Hepatocyte (in vitro differentiated cells): ENCODE data around the gene ETV6. TPM values are rescaled to one million over a fixed set of nuclear protein-coding genes. Genes with fewer than 3 reads are reported as not detected.
A peak's percentile ranks its signal among the peaks of the same experiment; 100 is the strongest.

Experiments used
- DNase-seq: peaks from one replicate; pipeline ENCODE4 v3.0.0-alpha.2; 2016; ENCODE audit warnings: low spot score
- H2AFZ ChIP-seq: fragments of 200-600 bp; sonication (generic); 2 replicates; pipeline ENCODE4 v1.6.0; 2016; ENCODE audit warnings: antibody characterized with exemption, mild to moderate bottlenecking
- H3K27ac ChIP-seq: fragments of 200-600 bp; sonication (generic); 2 replicates; pipeline ENCODE4 v1.5.1; 2016; ENCODE audit warnings: mild to moderate bottlenecking
- H3K27me3 ChIP-seq: fragments of 200-600 bp; sonication (generic); 2 replicates; pipeline ENCODE4 v1.6.1; 2016
- H3K36me3 ChIP-seq: fragments of 200-600 bp; sonication (generic); replicated peaks from 2 replicates; pipeline ENCODE4 v1.5.1; 2016; ENCODE audit warnings: low read depth; ENCODE audit not compliant: insufficient read depth
- H3K4me1 ChIP-seq: fragments of 200-600 bp; sonication (generic); 2 replicates; pipeline ENCODE4 v1.5.1; 2016; ENCODE audit warnings: mild to moderate bottlenecking, moderate library complexity; ENCODE audit not compliant: insufficient read depth
- H3K4me2 ChIP-seq: fragments of 200-600 bp; sonication (generic); 2 replicates; pipeline ENCODE4 v1.6.0; 2016
- H3K4me3 ChIP-seq: fragments of 200-600 bp; sonication (generic); 2 replicates; pipeline ENCODE4 v1.5.1; 2016; ENCODE audit warnings: mild to moderate bottlenecking
- H3K79me2 ChIP-seq: fragments of 200-600 bp; sonication (generic); 2 replicates; pipeline ENCODE4 v1.6.0; 2017; ENCODE audit warnings: mild to moderate bottlenecking
- H3K9me2 ChIP-seq: fragments of 200-600 bp; sonication (generic); replicated peaks from 2 replicates; pipeline ENCODE4 v1.6.0; 2017; ENCODE audit warnings: mild to moderate bottlenecking; ENCODE audit not compliant: insufficient read depth
- H3K9me3 ChIP-seq: fragments of 200-600 bp; sonication (generic); 2 replicates; pipeline ENCODE4 v1.5.1; 2016; ENCODE audit warnings: low read depth, mild to moderate bottlenecking
- H4K20me1 ChIP-seq: fragments of 200-600 bp; sonication (generic); 2 replicates; pipeline ENCODE4 v1.6.0; 2016; ENCODE audit warnings: mild to moderate bottlenecking; ENCODE audit not compliant: insufficient read depth, poor library complexity, severe bottlenecking
- EZH2 ChIP-seq: fragments of 200-600 bp; sonication (generic); IDR thresholded peaks from 2 replicates; pipeline ENCODE4 v1.6.1; 2016; ENCODE audit warnings: antibody characterized with exemption, mild to moderate bottlenecking, borderline replicate concordance
- EZH2phosphoT487 ChIP-seq: fragments of 200-600 bp; sonication (generic); IDR thresholded peaks from one replicate; pipeline ENCODE4 v1.6.1; 2018; ENCODE audit warnings: antibody characterized with exemption, mild to moderate bottlenecking, low read depth, moderate library complexity; ENCODE audit not compliant: unreplicated experiment, severe bottlenecking
- WGBS: methylation state at CpG from one replicate; pipeline ENCODE4 v1.1.6; 2016; ENCODE audit warnings: low lambda C conversion rate; ENCODE audit errors: missing lambda C conversion rate; 5-methylcytosine and 5-hydroxymethylcytosine counted together
- polyA plus RNA-seq: library from polyadenylated mRNA; unstranded; fragments of >200 nt; fragmentation: Nextera tagmentation; extraction: Ambion mirVana; gene quantifications from 2 replicates; pipeline ENCODE4 v1.2.1, GENCODE V29; 2016
- total RNA-seq: library from RNA; depleted of rRNA; stranded (reverse); fragments of >200 nt; gene quantifications from 2 replicates; pipeline ENCODE4 v1.2.3, GENCODE V29; 2014
- TF ChIP-seq, protein P1 (sequence below): fragments of 200-600 bp; sonication (generic); IDR thresholded peaks from 2 replicates; pipeline ENCODE4 v1.5.1; 2016; ENCODE audit warnings: antibody characterized with exemption, mild to moderate bottlenecking; ENCODE audit not compliant: poor library complexity

ETV6 gene
- total and polyA plus RNA-seq, 2 experiments from 2014 or later: 8.0 to 9.7 TPM

DNA sequence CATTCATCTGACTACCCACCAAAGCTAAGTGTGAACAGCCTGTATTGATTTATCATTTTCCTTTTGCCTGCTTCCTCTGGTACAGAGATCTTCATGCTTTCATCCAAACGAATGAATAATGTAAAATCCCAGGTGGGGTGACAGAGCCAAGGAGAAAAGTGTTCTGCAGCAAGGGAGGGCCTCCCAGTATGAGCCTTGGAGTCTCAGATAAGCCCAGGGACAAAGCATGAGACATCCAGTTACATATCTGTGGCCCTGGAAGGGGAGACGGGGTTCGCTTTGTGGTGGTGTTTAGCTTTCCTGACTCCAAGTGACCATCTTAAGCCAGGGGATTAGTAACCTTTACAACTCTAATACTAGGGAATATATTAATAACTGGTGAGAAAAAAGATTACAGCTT is 177.1 kb downstream of the ETV6 start:
- H3K9me3 ChIP-seq: no peaks in the 10 kb centered on the region
- no peaks in the 10 kb centered on the region for H3K27me3 ChIP-seq
- H3K4me1 ChIP-seq: peaks cover 22% of the 10 kb centered on the region
- peak overlapping the region; percentile 65 for H3K27ac ChIP-seq
- TF ChIP-seq EZH2 (no peak), EZH2phosphoT487 (no peak)
- TF ChIP-seq, protein P1, sequence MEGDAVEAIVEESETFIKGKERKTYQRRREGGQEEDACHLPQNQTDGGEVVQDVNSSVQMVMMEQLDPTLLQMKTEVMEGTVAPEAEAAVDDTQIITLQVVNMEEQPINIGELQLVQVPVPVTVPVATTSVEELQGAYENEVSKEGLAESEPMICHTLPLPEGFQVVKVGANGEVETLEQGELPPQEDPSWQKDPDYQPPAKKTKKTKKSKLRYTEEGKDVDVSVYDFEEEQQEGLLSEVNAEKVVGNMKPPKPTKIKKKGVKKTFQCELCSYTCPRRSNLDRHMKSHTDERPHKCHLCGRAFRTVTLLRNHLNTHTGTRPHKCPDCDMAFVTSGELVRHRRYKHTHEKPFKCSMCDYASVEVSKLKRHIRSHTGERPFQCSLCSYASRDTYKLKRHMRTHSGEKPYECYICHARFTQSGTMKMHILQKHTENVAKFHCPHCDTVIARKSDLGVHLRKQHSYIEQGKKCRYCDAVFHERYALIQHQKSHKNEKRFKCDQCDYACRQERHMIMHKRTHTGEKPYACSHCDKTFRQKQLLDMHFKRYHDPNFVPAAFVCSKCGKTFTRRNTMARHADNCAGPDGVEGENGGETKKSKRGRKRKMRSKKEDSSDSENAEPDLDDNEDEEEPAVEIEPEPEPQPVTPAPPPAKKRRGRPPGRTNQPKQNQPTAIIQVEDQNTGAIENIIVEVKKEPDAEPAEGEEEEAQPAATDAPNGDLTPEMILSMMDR: no peak
- no peaks in the 10 kb centered on the region for H3K36me3 ChIP-seq
- WGBS: 60% methylated on average over 3 of the region's 3 CpGs
- no peaks in the 10 kb centered on the region for H3K79me2 ChIP-seq
- peak overlapping the region; percentile 57 for H3K4me2 ChIP-seq
- no peak overlapping the region for H2AFZ ChIP-seq
- no peak overlapping the region for H3K4me3 ChIP-seq
- no peaks in the 10 kb centered on the region for H4K20me1 ChIP-seq
- H3K9me2 ChIP-seq: no peaks in the 10 kb centered on the region
- DNase-seq: no peak

DNA sequence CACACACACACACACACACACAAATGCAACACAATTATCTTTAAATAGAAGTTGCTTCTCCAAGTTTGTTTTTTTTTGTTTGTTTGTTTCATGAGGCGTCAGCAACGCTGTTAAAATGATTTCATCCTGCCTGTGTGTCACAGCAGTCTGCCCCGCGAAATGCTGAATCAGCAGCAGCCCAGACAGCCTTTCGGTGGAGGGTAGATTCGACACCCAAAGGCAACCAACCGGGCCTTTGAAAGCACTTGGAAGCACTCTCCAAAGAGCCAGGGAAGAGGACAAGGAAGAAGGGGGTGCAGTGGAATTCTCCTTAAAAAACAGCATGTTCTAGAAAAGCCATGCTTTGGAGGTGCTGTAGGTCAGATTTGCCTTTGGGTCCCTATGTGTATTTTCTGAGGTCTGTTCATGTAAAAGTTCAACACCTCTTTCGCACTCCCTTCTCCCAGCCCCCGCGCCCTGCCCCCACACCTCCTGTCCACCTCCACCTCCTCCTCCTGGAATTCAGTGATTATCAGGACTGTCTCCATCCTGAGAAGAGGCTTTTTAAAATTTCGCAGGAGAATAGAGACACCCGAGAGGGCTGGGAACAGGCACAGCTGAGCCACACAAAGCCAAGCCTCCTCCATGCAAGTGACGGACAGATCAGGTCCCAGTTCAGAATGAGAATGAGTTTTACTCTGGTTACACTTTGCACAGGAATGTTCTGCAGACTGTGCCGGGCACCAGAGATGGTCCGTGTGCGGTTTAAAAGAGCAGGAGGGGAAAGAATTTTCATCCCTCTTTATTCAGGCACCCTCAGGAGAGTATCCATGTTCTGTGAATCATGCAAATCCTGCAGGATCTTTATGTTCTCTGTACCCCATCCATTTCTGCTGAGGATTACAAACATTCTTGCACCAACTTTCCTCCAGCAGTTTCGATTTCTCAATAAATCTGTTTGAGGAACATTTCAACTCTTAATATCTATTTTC is 177.9 kb downstream of the ETV6 start:
- Histone ChIP-seq H2AFZ (no peak overlapping the region), H3K4me1 (peaks cover 22% of the 10 kb centered on the region), H3K9me2 (no peaks in the 10 kb centered on the region), H3K4me2 (peak overlapping the region; percentile 57), H4K20me1 (no peaks in the 10 kb centered on the region), H3K36me3 (no peaks in the 10 kb centered on the region), H3K9me3 (no peaks in the 10 kb centered on the region), H3K79me2 (no peaks in the 10 kb centered on the region), H3K27me3 (no peaks in the 10 kb centered on the region), H3K27ac (peak overlapping the region; percentile 65), H3K4me3 (no peak overlapping the region)
- TF ChIP-seq EZH2phosphoT487 (no peak), EZH2 (no peak)
- DNase-seq: peak; percentile 46
- 32% methylated on average over 17 of the region's 17 CpGs for WGBS

DNA sequence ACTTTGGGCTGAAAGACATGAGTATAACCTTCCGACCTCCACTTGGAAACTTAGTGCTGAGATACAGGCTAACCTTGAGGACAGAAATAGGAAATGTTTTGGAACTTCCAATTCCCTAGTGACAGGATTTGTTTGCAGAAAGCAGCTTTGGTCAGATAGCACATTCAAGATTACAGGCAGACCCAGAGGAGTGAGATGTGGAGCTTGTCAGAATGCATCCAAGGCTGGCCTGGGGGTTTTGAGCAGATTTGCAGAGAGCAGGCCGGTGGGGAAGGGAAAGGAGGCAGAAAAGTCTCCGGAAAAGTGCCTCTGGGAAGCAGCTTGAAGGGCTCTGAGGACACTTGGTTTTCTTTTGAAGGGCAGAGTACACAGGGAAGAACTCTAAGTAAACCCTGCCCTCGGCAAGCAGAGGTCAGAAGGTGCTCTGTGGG is 180.3 kb downstream of the ETV6 start:
- TF ChIP-seq, protein P1: no peak
- TF ChIP-seq EZH2 (no peak), EZH2phosphoT487 (no peak)
- H4K20me1 ChIP-seq: no peaks in the 10 kb centered on the region
- 35% methylated on average over 4 of the region's 4 CpGs for WGBS
- H3K4me1 ChIP-seq: peaks cover 26% of the 10 kb centered on the region
- no peaks in the 10 kb centered on the region for H3K36me3 ChIP-seq
- H3K4me2 ChIP-seq: peak overlapping the region; percentile 12
- no peak overlapping the region for H3K4me3 ChIP-seq
- no peaks in the 10 kb centered on the region for H3K79me2 ChIP-seq
- peak overlapping the region; percentile 12 for H3K27ac ChIP-seq
- H2AFZ ChIP-seq: no peak overlapping the region
- DNase-seq: no peak
- no peaks in the 10 kb centered on the region for H3K27me3 ChIP-seq
- H3K9me2 ChIP-seq: no peaks in the 10 kb centered on the region
- no peaks in the 10 kb centered on the region for H3K9me3 ChIP-seq

DNA sequence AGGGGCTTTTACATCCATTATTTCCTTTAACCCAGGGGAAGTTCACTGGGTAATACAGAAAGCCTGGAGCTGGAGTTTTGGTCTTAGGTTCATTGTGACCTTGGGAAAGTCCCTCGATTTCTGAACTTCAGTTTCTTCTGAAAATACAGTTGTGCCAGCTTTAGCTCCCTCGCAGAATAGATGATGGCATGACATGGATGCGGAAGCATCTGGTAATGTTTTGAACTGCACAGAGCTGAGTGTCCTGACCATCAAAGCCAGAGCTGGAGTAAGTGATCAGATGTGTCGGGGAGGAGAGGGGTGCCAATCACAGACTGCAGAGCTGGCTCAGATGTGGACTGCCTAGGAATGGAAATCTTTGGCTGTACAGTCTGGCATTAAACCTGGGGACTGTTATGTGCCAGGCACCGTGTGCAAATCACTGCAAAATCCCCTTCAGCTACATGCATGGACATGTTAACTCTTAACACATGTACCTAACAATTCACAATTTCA is 180.9 kb downstream of the ETV6 start:
- no peaks in the 10 kb centered on the region for H4K20me1 ChIP-seq
- WGBS: 72% methylated on average over 5 of the region's 5 CpGs
- peak overlapping the region; percentile 12 for H3K27ac ChIP-seq
- peaks cover 2% of the 10 kb centered on the region for H3K79me2 ChIP-seq
- H3K4me2 ChIP-seq: peak overlapping the region; percentile 12
- DNase-seq: no peak
- H3K27me3 ChIP-seq: no peaks in the 10 kb centered on the region
- H3K9me2 ChIP-seq: no peaks in the 10 kb centered on the region
- no peak overlapping the region for H2AFZ ChIP-seq
- H3K9me3 ChIP-seq: no peaks in the 10 kb centered on the region
- no peak overlapping the region for H3K4me3 ChIP-seq
- peaks cover 26% of the 10 kb centered on the region for H3K4me1 ChIP-seq
- no peaks in the 10 kb centered on the region for H3K36me3 ChIP-seq
- TF ChIP-seq, protein P1: no peak
- TF ChIP-seq EZH2 (no peak), EZH2phosphoT487 (no peak)
